A673 (cell line): ENCODE measurements around the gene AMZ1.
"Not testable (repeated sequence)": the region's sequence is repeated elsewhere in the genome, so short reads cannot be mapped to it uniquely, and the experiment has no call there.

Experiments used
- CTCF ChIP-seq: fragments of 300-800, 200-600 bp; sonication (generic); conservative IDR thresholded peaks from 2 replicates; pipeline ENCODE4 v1.5.1; 2017; ENCODE audit warnings: low read depth, mild to moderate bottlenecking, antibody characterized with exemption, low read length, moderate library complexity, mixed read lengths
- EZH2 ChIP-seq: fragments of 200-600 bp; sonication (generic); IDR thresholded peaks from 2 replicates; pipeline ENCODE4 v1.6.1; 2017; ENCODE audit warnings: borderline replicate concordance, low read depth, mild to moderate bottlenecking, mixed read lengths, antibody characterized with exemption, low read length; ENCODE audit not compliant: poor library complexity, severe bottlenecking

GRCh38 chr7:2676576-2676975 is 11.4 kb upstream of the AMZ1 start:
- not testable (repeated sequence) for TF ChIP-seq CTCF, EZH2
